ENCODE data around the gene TBC1D17. TPM values are rescaled to one million over a fixed set of nuclear protein-coding genes. Genes with fewer than 3 reads are reported as not detected.
A peak's percentile ranks its signal among the peaks of the same experiment; 100 is the strongest.

Gene TBC1D17
- total and polyA plus RNA-seq, 2 of the 13 experiments (the other 11 are each of a cell fraction or from before 2014, with no cell fraction given): 9.7 to 16.9 TPM

- peak; percentile 82 for TF ChIP-seq ZNF687 (CRISPR knock-in tag; IDR thresholded peaks at IDR 0.05)
- peak; percentile 84; the same call in 1 of the 2 replicates for TF ChIP-seq ZNF337 (CRISPR knock-in tag; IDR thresholded peaks at IDR 0.05; ENCODE audit: borderline replicate concordance, low read depth)
- no peak for TF ChIP-seq ZUFSP (CRISPR knock-in tag; IDR thresholded peaks at IDR 0.05; ENCODE audit: borderline replicate concordance)
- peak; percentile 41; the same call in 1 of the 2 replicates for TF ChIP-seq NR2F2 (IDR thresholded peaks at IDR 0.05; ENCODE audit: borderline replicate concordance, low read depth)
- TF ChIP-seq GTF3A (CRISPR knock-in tag; conservative IDR thresholded peaks at IDR 0.05): no peak
- TF ChIP-seq TBX2 (CRISPR knock-in tag; IDR thresholded peaks at IDR 0.05; ENCODE audit: borderline replicate concordance): peak; percentile 76
- TF ChIP-seq THAP9 (CRISPR knock-in tag; IDR thresholded peaks at IDR 0.05; ENCODE audit: borderline replicate concordance): peak; percentile 15; the same call in 1 of the 2 replicates
- TF ChIP-seq SMAD3 (CRISPR knock-in tag; IDR thresholded peaks at IDR 0.05): no peak
- TF ChIP-seq GMEB1 (CRISPR knock-in tag; IDR thresholded peaks at IDR 0.05; ENCODE audit: borderline replicate concordance): peak; percentile 78
- TF ChIP-seq ZSCAN5A (CRISPR knock-in tag; IDR thresholded peaks at IDR 0.05; ENCODE audit: borderline replicate concordance): no peak
- no peak for TF ChIP-seq THRA (CRISPR knock-in tag; IDR thresholded peaks at IDR 0.05; ENCODE audit: borderline replicate concordance)
- no peak for TF ChIP-seq KAT2B (IDR thresholded peaks at IDR 0.05; ENCODE audit: borderline replicate concordance, low read depth, low read length)
- peak; percentile 5; the same call in 1 of the 2 replicates for TF ChIP-seq ISX (CRISPR knock-in tag; conservative IDR thresholded peaks at IDR 0.05)
Observed at GRCh38 chr19:49850487-49851342, 26.8 kb upstream of the TBC1D17 start, which contains the start of gene PTOV1 (continued).
